GM12872 (cell line): ENCODE data around the gene OR8B8.

ENCODE experiments used
- TF ChIP-seq, protein P1 (sequence below): IDR thresholded peaks from 3 replicates; pipeline ENCODE4 v1.5.1; 2011; ENCODE audit warnings: low read depth, mild to moderate bottlenecking, low read length, moderate library complexity; ENCODE audit not compliant: insufficient read depth

OR8B8 gene

DNA sequence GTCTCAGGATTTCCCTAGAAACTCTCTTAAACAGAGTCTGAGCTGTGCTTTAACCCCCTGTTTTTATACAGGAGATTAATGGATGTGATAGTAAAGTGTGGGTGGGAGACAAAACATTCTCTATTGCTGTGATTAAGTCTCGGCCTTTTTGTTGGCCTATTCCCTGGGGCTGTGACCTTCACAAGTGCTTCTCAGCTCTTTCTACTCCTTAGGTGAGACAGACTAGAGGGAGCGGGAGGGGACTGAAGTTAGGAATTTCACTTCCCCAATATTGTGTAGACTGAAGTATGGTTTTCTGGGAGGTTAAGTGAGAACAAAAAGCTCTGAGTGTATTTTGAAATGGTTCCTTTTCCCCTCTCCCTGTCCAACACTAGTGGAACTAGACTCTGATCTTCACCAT is 29.8 kb upstream of the OR8B8 start:
- TF ChIP-seq, protein P1, sequence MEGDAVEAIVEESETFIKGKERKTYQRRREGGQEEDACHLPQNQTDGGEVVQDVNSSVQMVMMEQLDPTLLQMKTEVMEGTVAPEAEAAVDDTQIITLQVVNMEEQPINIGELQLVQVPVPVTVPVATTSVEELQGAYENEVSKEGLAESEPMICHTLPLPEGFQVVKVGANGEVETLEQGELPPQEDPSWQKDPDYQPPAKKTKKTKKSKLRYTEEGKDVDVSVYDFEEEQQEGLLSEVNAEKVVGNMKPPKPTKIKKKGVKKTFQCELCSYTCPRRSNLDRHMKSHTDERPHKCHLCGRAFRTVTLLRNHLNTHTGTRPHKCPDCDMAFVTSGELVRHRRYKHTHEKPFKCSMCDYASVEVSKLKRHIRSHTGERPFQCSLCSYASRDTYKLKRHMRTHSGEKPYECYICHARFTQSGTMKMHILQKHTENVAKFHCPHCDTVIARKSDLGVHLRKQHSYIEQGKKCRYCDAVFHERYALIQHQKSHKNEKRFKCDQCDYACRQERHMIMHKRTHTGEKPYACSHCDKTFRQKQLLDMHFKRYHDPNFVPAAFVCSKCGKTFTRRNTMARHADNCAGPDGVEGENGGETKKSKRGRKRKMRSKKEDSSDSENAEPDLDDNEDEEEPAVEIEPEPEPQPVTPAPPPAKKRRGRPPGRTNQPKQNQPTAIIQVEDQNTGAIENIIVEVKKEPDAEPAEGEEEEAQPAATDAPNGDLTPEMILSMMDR, result no peak

DNA sequence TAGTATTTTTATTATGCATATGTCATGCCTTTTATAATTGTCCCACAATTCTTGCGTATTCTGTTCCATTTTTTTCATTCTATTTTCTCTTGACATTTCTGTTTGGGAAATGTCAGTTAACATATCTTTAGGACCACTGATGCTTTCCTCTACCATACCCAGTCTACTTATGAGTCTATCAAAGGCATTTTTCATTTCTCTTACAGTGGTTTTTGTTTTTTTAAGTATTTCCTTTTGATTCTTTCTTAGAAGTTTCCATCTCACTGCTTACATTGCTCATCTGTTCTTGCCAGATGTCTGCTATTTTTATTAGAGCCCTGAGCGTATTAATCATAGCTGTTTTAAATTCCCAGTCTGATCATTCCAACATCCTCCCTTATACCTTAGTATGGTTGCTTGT is 29.3 kb upstream of the OR8B8 start:
- TF ChIP-seq, protein P1, result no peak

DNA sequence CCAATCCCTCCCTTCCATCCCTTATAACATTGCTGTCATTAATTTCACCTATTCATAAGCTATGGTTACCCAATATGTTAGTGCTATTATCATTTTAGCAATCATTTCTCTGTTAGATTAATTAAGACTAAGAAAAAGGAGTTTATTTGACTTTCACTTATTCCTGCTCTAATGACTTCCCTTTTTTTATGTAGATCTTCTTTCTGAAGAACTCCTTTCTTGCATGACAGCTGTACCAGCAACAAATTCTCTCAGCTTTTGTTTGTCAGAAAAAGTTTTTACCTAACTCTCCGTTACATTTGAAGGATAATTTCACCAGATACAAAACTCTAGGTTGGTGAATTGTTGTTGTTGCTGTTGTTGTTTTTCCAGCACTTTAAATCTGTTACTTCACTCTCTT is 28.6 kb upstream of the OR8B8 start:
- TF ChIP-seq, protein P1, result no peak

DNA sequence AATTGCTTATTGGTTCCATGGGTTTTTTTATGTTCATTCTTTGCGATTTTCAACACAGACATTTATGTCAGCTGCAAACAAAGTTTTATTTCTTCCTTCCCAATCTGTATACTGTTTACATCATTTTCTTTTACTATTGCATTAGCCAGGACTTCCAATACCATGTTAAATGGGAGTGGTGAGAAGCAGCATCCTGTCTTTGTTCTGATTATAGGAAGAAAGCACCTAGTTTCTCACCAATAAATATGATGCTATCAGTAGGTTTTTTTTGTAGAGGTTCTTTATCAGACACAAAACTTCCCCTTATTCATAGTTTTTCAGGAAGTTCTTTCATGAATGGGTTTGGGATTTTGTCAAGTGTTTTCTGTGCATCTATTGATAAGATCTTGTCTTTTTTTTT is 28.0 kb upstream of the OR8B8 start:
- TF ChIP-seq, protein P1, result no peak

DNA sequence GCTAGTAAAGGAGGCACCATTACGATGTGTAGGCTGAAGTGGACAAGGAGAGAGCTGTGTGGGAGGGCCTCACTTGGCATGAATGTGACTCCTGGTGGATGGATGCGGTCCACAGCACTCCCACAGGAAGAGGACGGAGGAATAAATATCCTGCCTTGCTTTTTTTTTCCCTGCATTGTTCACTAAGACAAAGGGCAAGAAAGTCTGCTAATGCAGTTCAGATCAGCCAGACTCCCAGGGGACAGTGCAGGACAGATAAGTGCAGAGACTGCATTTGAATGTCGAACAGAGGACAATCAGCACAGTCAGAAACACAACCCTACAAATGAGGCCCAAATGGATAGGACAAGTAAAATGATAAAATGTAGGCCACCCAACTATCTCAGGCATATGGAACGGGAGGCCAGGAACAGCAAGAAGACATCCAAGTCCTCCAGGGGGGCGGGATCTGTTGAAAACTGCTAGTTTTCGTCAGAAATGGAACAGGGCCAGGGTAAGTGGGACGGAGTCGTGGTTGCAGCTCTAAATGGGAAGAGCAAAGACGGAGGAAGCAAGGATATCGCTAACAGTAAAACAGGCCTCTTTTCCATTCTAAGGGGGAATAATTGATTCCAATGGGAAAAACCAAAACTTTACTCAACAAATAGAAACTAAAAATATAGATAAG is 25.2 kb upstream of the OR8B8 start:
- TF ChIP-seq, protein P1, result no peak

DNA sequence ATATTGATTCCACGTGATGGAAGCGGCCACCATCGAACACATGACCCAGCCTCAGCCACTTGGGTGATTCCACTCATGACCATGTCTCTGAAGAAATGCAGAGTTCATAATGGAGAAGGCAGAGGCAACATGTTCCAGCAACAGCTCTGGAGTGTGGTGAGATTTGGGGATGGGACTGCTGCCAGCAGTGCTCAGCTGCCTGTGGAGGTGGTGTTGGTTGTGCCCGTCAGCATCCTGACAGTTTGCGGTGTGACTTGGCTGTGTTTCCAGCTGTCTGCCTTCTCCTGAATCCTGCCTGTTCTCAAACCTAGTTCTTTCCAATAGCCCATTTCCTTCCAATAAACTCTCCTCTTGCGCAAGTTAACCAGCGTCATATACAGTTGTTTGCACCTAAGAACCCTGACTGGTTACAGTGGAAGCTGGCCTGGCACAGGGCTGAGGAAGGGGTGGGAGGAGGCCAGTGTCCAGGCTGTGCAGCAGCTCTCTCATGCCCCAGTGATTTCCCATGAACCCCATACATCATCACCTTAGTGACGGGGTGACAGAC is 22.0 kb upstream of the OR8B8 start:
- TF ChIP-seq, protein P1, result no peak

DNA sequence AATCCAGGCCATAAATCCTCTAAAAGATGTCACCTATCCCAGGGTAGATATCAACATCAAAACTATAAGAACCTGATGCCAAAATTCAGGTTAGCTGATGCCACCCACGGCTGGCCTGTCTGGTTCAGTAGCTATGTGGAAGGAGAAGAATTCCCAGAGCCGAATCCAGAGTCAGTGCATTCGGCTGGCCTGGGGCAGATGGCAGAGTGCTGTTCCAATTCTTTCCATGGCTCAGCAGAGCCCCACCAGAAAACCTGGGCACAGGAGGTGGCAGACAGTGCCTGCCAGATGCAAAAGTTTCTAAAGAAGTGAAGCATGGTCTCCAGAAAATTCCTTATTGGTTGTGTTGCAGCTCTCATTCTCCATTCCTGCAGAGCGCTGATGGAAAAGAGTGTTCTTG is 19.9 kb upstream of the OR8B8 start:
- TF ChIP-seq, protein P1, result no peak
